HFFc6 (cell line): Measurements from ENCODE around the gene CDH13. TPM values are rescaled to one million over a fixed set of nuclear protein-coding genes. Genes with fewer than 3 reads are reported as not detected.

ENCODE experiments used
- DNase-seq: peaks from one replicate; pipeline ENCODE4 v3.0.0-alpha.2; 2018
- H3K27ac Mint-ChIP-seq: 2 replicates; pipeline ENCODE4 v1.8.0; 2020; ENCODE audit warnings: mild to moderate bottlenecking, mixed read lengths
- H3K27me3 Mint-ChIP-seq: 2 replicates; pipeline ENCODE4 v1.8.0; 2021; ENCODE audit warnings: mild to moderate bottlenecking, moderate library complexity, mixed read lengths; ENCODE audit not compliant: insufficient read depth
- H3K36me3 Mint-ChIP-seq: 2 replicates; pipeline ENCODE4 v1.8.0; 2021; ENCODE audit warnings: low read depth, mixed read lengths
- H3K4me1 Mint-ChIP-seq: 2 replicates; pipeline ENCODE4 v1.8.0; 2020; ENCODE audit warnings: low read depth, mixed read lengths
- H3K4me3 Mint-ChIP-seq: 2 replicates; pipeline ENCODE4 v1.8.0; 2020; ENCODE audit warnings: mild to moderate bottlenecking, moderate library complexity, mixed read lengths
- H3K9me3 Mint-ChIP-seq: 2 replicates; pipeline ENCODE4 v1.8.0; 2020; ENCODE audit warnings: mild to moderate bottlenecking, mixed read lengths
- CTCF ChIP-seq: fragments of 200-600 bp; sonication (generic); IDR thresholded peaks from 2 replicates; pipeline ENCODE4 v1.5.0; 2021; ENCODE audit warnings: antibody characterized with exemption, mild to moderate bottlenecking
- total RNA-seq, 6 experiments: library from RNA; stranded (reverse); fragmentation: NEBNext Ultra II Directional; extraction: Animal tissue kit (Norgen Biotek cat#: 25700); gene quantifications; 2 replicates in 1 of 6; 3 replicates in 5 of 6; pipeline ENCODE4 v1.2.3, GENCODE V29; 2021

CDH13 gene
- total RNA-seq, 6 experiments from 2014 or later: 3.6 to 14.7 (median 4.7) TPM

GRCh38 chr16:83728492-83728891 lies 1101.7 kb downstream of the CDH13 start:
- H3K4me3 Mint-ChIP-seq: no peak overlapping the region
- DNase-seq: no peak
- H3K36me3 Mint-ChIP-seq: peaks cover 8% of the 10 kb centered on the region; the same call in 1 of the 2 replicates
- peaks cover 2% of the 10 kb centered on the region; the same call in 1 of the 2 replicates for H3K27me3 Mint-ChIP-seq
- no peaks in the 10 kb centered on the region for H3K4me1 Mint-ChIP-seq
- H3K9me3 Mint-ChIP-seq: peaks cover 51% of the 10 kb centered on the region
- H3K27ac Mint-ChIP-seq: no peak overlapping the region
- TF ChIP-seq CTCF: no peak

GRCh38 chr16:83730812-83731211 lies 1104.0 kb downstream of the CDH13 start:
- no peak for DNase-seq
- H3K9me3 Mint-ChIP-seq: peaks cover 50% of the 10 kb centered on the region
- peaks cover 13% of the 10 kb centered on the region; the same call in 1 of the 2 replicates for H3K36me3 Mint-ChIP-seq
- peaks cover 2% of the 10 kb centered on the region; the same call in 1 of the 2 replicates for H3K27me3 Mint-ChIP-seq
- H3K27ac Mint-ChIP-seq: no peak overlapping the region
- no peak for TF ChIP-seq CTCF
- no peak overlapping the region for H3K4me3 Mint-ChIP-seq
- no peaks in the 10 kb centered on the region for H3K4me1 Mint-ChIP-seq

GRCh38 chr16:83732536-83732935 lies 1105.8 kb downstream of the CDH13 start:
- no peak for TF ChIP-seq CTCF
- H3K27me3 Mint-ChIP-seq: no peaks in the 10 kb centered on the region
- DNase-seq: no peak
- H3K36me3 Mint-ChIP-seq: peaks cover 13% of the 10 kb centered on the region; the same call in 1 of the 2 replicates
- H3K4me3 Mint-ChIP-seq: no peak overlapping the region
- peaks cover 48% of the 10 kb centered on the region for H3K9me3 Mint-ChIP-seq
- no peaks in the 10 kb centered on the region for H3K4me1 Mint-ChIP-seq
- H3K27ac Mint-ChIP-seq: no peak overlapping the region

GRCh38 chr16:83733301-83733700 lies 1106.5 kb downstream of the CDH13 start:
- no peaks in the 10 kb centered on the region for H3K4me1 Mint-ChIP-seq
- no peak overlapping the region for H3K27ac Mint-ChIP-seq
- H3K9me3 Mint-ChIP-seq: peaks cover 45% of the 10 kb centered on the region
- no peak overlapping the region for H3K4me3 Mint-ChIP-seq
- no peaks in the 10 kb centered on the region for H3K27me3 Mint-ChIP-seq
- no peak for TF ChIP-seq CTCF
- peaks cover 13% of the 10 kb centered on the region; the same call in 1 of the 2 replicates for H3K36me3 Mint-ChIP-seq
- DNase-seq: no peak

- Mint-ChIP-seq H3K9me3 (peaks cover 42% of the 10 kb centered on the region), H3K4me3 (no peak overlapping the region)
- TF ChIP-seq CTCF: no peak
Measured at GRCh38 chr16:83734136-83734535, 1107.4 kb downstream of the CDH13 start.

More at GRCh38 chr16:83734136-83734535, 1107.4 kb downstream of the CDH13 start:
- Mint-ChIP-seq H3K27ac (no peak overlapping the region), H3K27me3 (no peaks in the 10 kb centered on the region), H3K36me3 (peaks cover 13% of the 10 kb centered on the region; the same call in 1 of the 2 replicates), H3K4me1 (no peaks in the 10 kb centered on the region)
- DNase-seq: no peak
